Left lung (tissue), 10 donors: ENCODE data around the gene POFUT2. TPM values are rescaled to one million over a fixed set of nuclear protein-coding genes. Genes with fewer than 3 reads are reported as not detected.
A peak's percentile ranks its signal among the peaks of the same experiment; 100 is the strongest.

Source experiments
- ATAC-seq: fragments of 200-7000 bp; cut with Tn5 transposase; one replicate; pipeline ENCODE4 v1.9.1; 2020; ENCODE audit warnings: moderate library complexity
- DNase-seq, 4 donors: peaks; one replicate each; pipeline ENCODE4 v3.0.0-alpha.2; 2013 to 2020
- H3K27ac ChIP-seq, 2 donors: fragments of 200-600 bp; sonication (generic) in 1 of 2; one replicate each; pipeline versions ENCODE4 v1.5.0 to v1.8.0; 2020 to 2021
- H3K27me3 ChIP-seq, 2 donors: fragments of 200-600 bp; sonication (generic) in 1 of 2; one replicate each; pipeline versions ENCODE4 v1.5.0 to v1.8.0; 2020 to 2021
- H3K36me3 ChIP-seq, 2 donors: fragments of 200-600 bp; sonication (generic) in 1 of 2; one replicate each; pipeline versions ENCODE4 v1.5.0 to v1.8.0; 2020 to 2021
- H3K4me1 ChIP-seq, 2 donors: fragments of 200-600 bp; one replicate each; pipeline ENCODE4 v1.8.0; 2021
- H3K4me3 ChIP-seq, 2 donors: fragments of 200-600 bp; sonication (generic) in 1 of 2; one replicate each; pipeline versions ENCODE4 v1.5.0 to v1.8.0; 2020 to 2021; ENCODE audit warnings: mild to moderate bottlenecking in 1 of 2
- H3K9me3 ChIP-seq, 2 donors: fragments of 200-600 bp; sonication (generic) in 1 of 2; one replicate each; pipeline versions ENCODE4 v1.5.0 to v1.8.0; 2020 to 2021
- intact Hi-C, 2 donors: fragments of 100-400 bp; cut with DNase I; formaldehyde crosslinking; loops; one replicate each; pipeline versions ENCODE4 v1.11.2 to v1.14.2; 2022
- polyA plus RNA-seq, 6 donors: library from polyadenylated mRNA; unstranded; fragments of 120-200 nt; gene quantifications; one replicate each; pipeline ENCODE4 v1.2.1, GENCODE V29; 2013; ENCODE audit not compliant: insufficient read length in 6 of 6
- total RNA-seq, 2 donors: library from RNA; stranded (reverse); fragmentation: NEBNext Ultra II Directional; extraction: Animal tissue kit (Norgen Biotek cat#: 25700); gene quantifications; one replicate each; pipeline ENCODE4 v1.2.1, GENCODE V29; 2021
- TF ChIP-seq, protein P1 (sequence below), 2 donors: fragments of 200-600 bp; sonication (generic) in 1 of 2; IDR thresholded peaks; one replicate each; pipeline versions ENCODE4 v1.5.0 to v1.8.0; 2021; ENCODE audit warnings: antibody characterized with exemption in 2 of 2
- donor health status: DM: no; HTN: yes; CAD: no.
- donor health status: DM: no; HTN: no; CAD: no.

POFUT2 gene
- total and polyA plus RNA-seq, 8 donors, result 30.4 to 44.2 (median 34.2) TPM

DNA sequence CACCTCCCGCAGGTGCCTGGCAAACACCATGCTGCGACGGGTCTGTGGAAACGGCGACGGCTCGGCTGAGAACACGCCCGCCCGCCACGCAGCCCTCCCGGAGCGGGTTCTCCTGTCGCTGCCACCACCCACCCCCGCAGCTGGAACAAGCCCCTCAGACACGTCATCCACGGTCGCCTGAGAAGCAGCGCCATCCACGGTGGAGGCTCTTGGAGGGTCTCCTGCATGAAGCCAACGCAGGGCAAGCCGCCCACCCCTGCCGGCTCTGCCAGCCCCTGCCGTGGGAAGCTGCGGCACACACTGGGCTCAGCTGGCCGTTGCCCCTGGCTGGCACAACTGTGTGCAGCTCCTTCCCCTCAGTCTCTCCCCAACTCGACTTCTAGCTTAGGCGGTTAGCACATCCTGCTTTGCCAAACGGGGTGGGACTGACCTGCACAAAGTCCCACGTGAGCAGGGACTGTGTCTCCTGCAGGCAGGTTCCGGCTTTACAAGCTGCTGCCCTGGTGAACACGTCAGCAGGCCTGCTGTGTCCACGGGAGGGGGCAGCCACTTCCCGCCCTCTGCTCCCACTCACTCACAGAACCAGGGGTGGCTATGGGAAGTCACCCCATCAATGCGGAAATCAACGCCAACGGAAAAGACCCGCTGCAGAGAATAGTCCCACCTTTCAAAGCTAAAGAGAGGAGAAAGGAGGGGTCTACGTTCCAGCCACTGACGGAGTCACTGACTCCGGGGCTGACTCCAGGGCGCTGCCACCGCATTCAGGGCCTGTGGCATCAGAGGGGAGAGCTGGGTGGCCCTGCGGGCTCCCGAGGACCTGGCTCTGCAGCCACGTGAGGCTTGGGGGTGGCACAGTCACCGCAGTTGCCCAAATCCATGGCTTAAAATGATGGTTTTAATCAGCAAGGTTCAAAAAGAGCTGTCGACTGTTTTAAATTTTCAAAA is 10.3 kb downstream of the POFUT2 start:
- H3K27me3 ChIP-seq, result no peaks in the 10 kb centered on the region
- no peaks in the 10 kb centered on the region for H3K9me3 ChIP-seq
- no peak for ATAC-seq
- TF ChIP-seq, protein P1, sequence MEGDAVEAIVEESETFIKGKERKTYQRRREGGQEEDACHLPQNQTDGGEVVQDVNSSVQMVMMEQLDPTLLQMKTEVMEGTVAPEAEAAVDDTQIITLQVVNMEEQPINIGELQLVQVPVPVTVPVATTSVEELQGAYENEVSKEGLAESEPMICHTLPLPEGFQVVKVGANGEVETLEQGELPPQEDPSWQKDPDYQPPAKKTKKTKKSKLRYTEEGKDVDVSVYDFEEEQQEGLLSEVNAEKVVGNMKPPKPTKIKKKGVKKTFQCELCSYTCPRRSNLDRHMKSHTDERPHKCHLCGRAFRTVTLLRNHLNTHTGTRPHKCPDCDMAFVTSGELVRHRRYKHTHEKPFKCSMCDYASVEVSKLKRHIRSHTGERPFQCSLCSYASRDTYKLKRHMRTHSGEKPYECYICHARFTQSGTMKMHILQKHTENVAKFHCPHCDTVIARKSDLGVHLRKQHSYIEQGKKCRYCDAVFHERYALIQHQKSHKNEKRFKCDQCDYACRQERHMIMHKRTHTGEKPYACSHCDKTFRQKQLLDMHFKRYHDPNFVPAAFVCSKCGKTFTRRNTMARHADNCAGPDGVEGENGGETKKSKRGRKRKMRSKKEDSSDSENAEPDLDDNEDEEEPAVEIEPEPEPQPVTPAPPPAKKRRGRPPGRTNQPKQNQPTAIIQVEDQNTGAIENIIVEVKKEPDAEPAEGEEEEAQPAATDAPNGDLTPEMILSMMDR (IDR thresholded peaks at IDR 0.05), result no peak
- no peak overlapping the region for H3K4me3 ChIP-seq
- peaks cover 0 to 100% of the 10 kb centered on the region in 2 donors for H3K36me3 ChIP-seq
- H3K27ac ChIP-seq, result no peak overlapping the region
- intact Hi-C loops, result no loop called here
- DNase-seq, result peak in 2 of 4 donors; percentile 28 to 78
- no peaks in the 10 kb centered on the region for H3K4me1 ChIP-seq

DNA sequence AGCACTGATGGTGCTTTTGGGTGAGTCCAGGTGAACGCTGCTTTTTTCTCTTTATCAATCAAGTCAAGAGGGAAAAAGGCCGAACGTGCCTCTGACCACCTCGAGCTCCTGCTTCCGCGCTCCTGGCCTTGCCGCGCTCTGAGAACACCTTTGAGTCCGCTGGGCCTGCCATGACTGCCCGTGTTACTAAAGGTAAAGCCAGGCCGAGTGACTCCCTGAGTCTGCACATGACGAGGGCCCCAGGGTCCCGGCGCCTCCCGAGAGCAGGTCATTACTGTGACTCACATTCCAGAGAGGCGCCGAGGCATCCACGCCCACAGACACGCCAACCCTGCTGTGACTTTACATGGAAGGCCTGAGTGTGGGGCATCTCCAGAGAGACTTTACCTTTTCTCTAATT is 11.1 kb downstream of the POFUT2 start:
- no peaks in the 10 kb centered on the region for H3K4me1 ChIP-seq
- peaks cover 0 to 6% of the 10 kb centered on the region in 2 donors for H3K9me3 ChIP-seq
- peaks cover 0 to 100% of the 10 kb centered on the region in 2 donors for H3K36me3 ChIP-seq
- no peaks in the 10 kb centered on the region for H3K27me3 ChIP-seq
- ATAC-seq, result no peak
- intact Hi-C loops, result no loop called here
- DNase-seq, result peak in 2 of 4 donors; percentile 18 to 74
- no peak overlapping the region for H3K4me3 ChIP-seq
- TF ChIP-seq, protein P1 (IDR thresholded peaks at IDR 0.05), result no peak
- no peak overlapping the region for H3K27ac ChIP-seq

DNA sequence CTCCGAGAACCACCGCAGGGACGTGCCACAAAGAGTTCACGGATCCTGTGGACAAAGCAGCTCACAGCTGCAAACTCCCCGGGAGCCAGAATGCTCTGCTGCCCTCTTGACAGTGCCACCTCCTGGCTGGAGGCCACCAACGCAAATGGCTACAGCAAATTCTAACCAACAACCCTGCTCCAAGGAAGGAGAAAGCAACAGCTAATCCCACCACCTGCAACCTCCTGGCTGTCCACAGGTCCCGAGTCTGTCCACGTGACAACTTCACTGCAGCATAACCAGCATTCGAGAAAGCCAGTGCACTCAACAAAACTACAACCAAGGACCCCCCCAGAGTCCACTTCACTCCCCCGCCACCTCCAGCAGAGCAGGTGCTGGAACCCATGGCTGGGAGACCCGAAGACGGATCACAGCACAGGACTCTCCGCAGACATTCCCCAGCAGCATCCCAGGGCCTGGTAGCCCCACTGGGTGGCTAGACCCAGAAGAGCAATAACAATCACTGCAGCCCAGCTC is 17.3 kb downstream of the POFUT2 start:
- Histone ChIP-seq H3K4me3 (no peak overlapping the region), H3K27ac (no peak overlapping the region), H3K4me1 (no peaks in the 10 kb centered on the region), H3K36me3 (peaks cover 0 to 87% of the 10 kb centered on the region in 2 donors), H3K27me3 (no peaks in the 10 kb centered on the region), H3K9me3 (peaks cover 0 to 13% of the 10 kb centered on the region in 2 donors)
- DNase-seq (peak in 1 of 4 donors; percentile 16), ATAC-seq (no peak)
- TF ChIP-seq, protein P1 (IDR thresholded peaks at IDR 0.05), result no peak
- intact Hi-C loops, result no loop called here

DNA sequence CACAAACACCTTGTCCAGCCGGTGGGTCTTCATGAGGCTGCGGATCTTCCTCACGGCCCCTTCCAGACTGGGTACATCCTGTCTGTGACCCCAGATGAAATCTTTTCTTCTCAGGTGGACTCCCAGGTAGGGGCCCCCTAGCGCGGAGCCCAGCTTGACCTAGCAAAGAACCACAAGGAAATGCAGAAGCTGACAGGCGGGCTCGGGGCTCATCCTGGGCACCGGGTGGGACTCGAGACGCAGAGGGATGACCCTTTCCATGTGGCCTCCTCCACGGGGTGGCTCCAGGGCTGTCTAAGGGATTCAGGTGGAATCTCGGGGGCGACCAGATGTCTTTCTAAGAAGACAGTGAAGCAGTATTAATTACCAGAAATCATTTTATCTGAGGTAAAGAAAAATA is 17.8 kb downstream of the POFUT2 start:
- ATAC-seq (no peak), DNase-seq (peak in 1 of 4 donors; percentile 13)
- TF ChIP-seq, protein P1 (IDR thresholded peaks at IDR 0.05), result no peak
- peaks cover 0 to 13% of the 10 kb centered on the region in 2 donors for H3K9me3 ChIP-seq
- H3K4me3 ChIP-seq, result no peak overlapping the region
- peaks cover 0 to 87% of the 10 kb centered on the region in 2 donors for H3K36me3 ChIP-seq
- H3K27ac ChIP-seq, result no peak overlapping the region
- intact Hi-C loops, result loop anchor here in 1 of 2 donors (10.0 kb wide), 1 partner anchor 85 kb away; no protein-coding TSS in a partner anchor
- no peaks in the 10 kb centered on the region for H3K4me1 ChIP-seq
- H3K27me3 ChIP-seq, result no peaks in the 10 kb centered on the region

DNA sequence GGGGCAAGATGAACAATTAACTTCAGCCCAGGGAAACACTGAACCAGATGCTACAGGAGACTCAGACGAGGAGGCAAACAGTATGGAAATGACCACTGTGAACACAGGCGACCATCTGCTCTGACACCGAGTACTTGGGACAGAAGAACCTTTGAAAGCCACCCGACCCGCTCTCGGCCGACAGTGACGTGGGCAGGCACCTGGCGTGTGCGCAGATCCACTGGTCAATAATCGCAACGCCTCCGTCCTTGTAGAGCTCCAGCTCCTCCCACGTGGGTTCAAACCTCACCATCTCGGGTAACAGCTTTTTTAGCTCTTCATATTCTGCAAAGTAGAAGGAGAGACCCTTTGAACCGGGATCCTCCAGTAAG is 20.3 kb downstream of the POFUT2 start:
- no peaks in the 10 kb centered on the region for H3K4me1 ChIP-seq
- no peaks in the 10 kb centered on the region for H3K27me3 ChIP-seq
- peaks cover 0 to 13% of the 10 kb centered on the region in 2 donors for H3K9me3 ChIP-seq
- peaks cover 0 to 86% of the 10 kb centered on the region in 2 donors for H3K36me3 ChIP-seq
- no peak for ATAC-seq
- intact Hi-C loops, result loop anchor here in 1 of 2 donors (10.0 kb wide), 1 partner anchor 83 kb away; no protein-coding TSS in a partner anchor
- no peak overlapping the region for H3K27ac ChIP-seq
- DNase-seq, result peak in 1 of 4 donors; percentile 11
- TF ChIP-seq, protein P1 (IDR thresholded peaks at IDR 0.05), result no peak
- H3K4me3 ChIP-seq, result no peak overlapping the region
